GM23338 (cell line): ENCODE data around the gene AGA. TPM values are rescaled to one million over a fixed set of nuclear protein-coding genes. Genes with fewer than 3 reads are reported as not detected.

Experiments
- ATAC-seq: fragments of 200-7000 bp; cut with Tn5 transposase; 3 replicates; pipeline ENCODE4 v1.9.1; 2020
- DNase-seq: peaks from one replicate; pipeline ENCODE4 v3.0.0-alpha.2; 2015; ENCODE audit warnings: low spot score
- H2AFZ ChIP-seq: fragments of 200-600 bp; sonication (generic); 2 replicates; pipeline ENCODE4 v1.8.0; 2016; ENCODE audit warnings: antibody characterized with exemption, mild to moderate bottlenecking, moderate library complexity
- H3F3A ChIP-seq: fragments of 200-600 bp; sonication (generic); replicated peaks from 2 replicates; pipeline ENCODE4 v1.8.0; 2017; ENCODE audit warnings: antibody characterized with exemption, mixed run types, low read depth
- H3K27ac ChIP-seq: fragments of 200-600 bp; sonication (generic); 2 replicates; pipeline ENCODE4 v1.6.1; 2016; ENCODE audit warnings: low read depth
- H3K27me3 ChIP-seq: fragments of 200-600 bp; sonication (generic); 2 replicates; pipeline ENCODE4 v1.8.0; 2016; ENCODE audit warnings: mild to moderate bottlenecking, mixed run types, moderate library complexity; ENCODE audit not compliant: insufficient read depth
- H3K36me3 ChIP-seq: fragments of 200-600 bp; sonication (generic); 2 replicates; pipeline ENCODE4 v1.8.0; 2016; ENCODE audit warnings: mild to moderate bottlenecking; ENCODE audit not compliant: insufficient read depth
- H3K4me1 ChIP-seq: fragments of 200-600 bp; sonication (generic); 2 replicates; pipeline ENCODE4 v1.8.0; 2016; ENCODE audit warnings: mild to moderate bottlenecking, moderate library complexity; ENCODE audit not compliant: insufficient read depth
- H3K4me2 ChIP-seq: fragments of 200-600 bp; sonication (generic); 2 replicates; pipeline ENCODE4 v1.7.1; 2017; ENCODE audit warnings: mixed run types
- H3K4me3 ChIP-seq: fragments of 200-600 bp; sonication (generic); 2 replicates; pipeline ENCODE4 v1.6.1; 2016; ENCODE audit warnings: mixed run types
- H3K79me2 ChIP-seq: fragments of 200-600 bp; sonication (generic); replicated peaks from 2 replicates; pipeline ENCODE4 v1.8.0; 2017; ENCODE audit warnings: mild to moderate bottlenecking; ENCODE audit not compliant: insufficient read depth
- H3K9me2 ChIP-seq: fragments of 200-600 bp; sonication (generic); 2 replicates; pipeline ENCODE4 v1.8.0; 2017; ENCODE audit not compliant: insufficient read depth
- H4K20me1 ChIP-seq: fragments of 200-600 bp; sonication (generic); replicated peaks from 2 replicates; pipeline ENCODE4 v1.8.0; 2017; ENCODE audit warnings: mild to moderate bottlenecking; ENCODE audit not compliant: insufficient read depth
- H3K27ac Mint-ChIP-seq: 2 replicates; pipeline ENCODE4 v1.8.0; 2020; ENCODE audit warnings: inconsistent platforms, mild to moderate bottlenecking, moderate library complexity, mixed read lengths
- H3K27me3 Mint-ChIP-seq: 3 replicates; pipeline ENCODE4 v1.8.0; 2022; ENCODE audit warnings: low read depth, mild to moderate bottlenecking, moderate library complexity, mixed read lengths, inconsistent platforms; ENCODE audit not compliant: insufficient read depth, poor library complexity
- H3K36me3 Mint-ChIP-seq: 3 replicates; pipeline ENCODE4 v1.8.0; 2021; ENCODE audit warnings: low read depth, mild to moderate bottlenecking, inconsistent platforms, moderate library complexity, mixed read lengths
- H3K4me1 Mint-ChIP-seq: 3 replicates; pipeline ENCODE4 v1.8.0; 2020; ENCODE audit warnings: mild to moderate bottlenecking, inconsistent platforms, mixed read lengths
- H3K4me3 Mint-ChIP-seq: 3 replicates; pipeline ENCODE4 v1.8.0; 2021; ENCODE audit warnings: moderate library complexity, mild to moderate bottlenecking, inconsistent platforms, mixed read lengths
- H3K9me3 Mint-ChIP-seq: 3 replicates; pipeline ENCODE4 v1.8.0; 2020; ENCODE audit warnings: moderate library complexity, mild to moderate bottlenecking, inconsistent platforms, mixed read lengths
- CREB1 ChIP-seq: fragments of 250-450 bp; sonication (Bioruptor Pico); IDR thresholded peaks from 2 replicates; pipeline ENCODE4 v1.5.0; 2020; ENCODE audit warnings: low read depth, mild to moderate bottlenecking, moderate library complexity
- EZH2 ChIP-seq: fragments of 200-600 bp; sonication (generic); IDR thresholded peaks from one replicate; pipeline ENCODE4 v1.8.0; 2017; ENCODE audit warnings: antibody characterized with exemption, mild to moderate bottlenecking, low read depth; ENCODE audit not compliant: unreplicated experiment
- EZH2phosphoT487 ChIP-seq: fragments of 200-600 bp; sonication (generic); IDR thresholded peaks from one replicate; pipeline ENCODE4 v1.8.1; 2018; ENCODE audit warnings: antibody characterized with exemption; ENCODE audit not compliant: unreplicated experiment
- JUNB ChIP-seq: IDR thresholded peaks from one replicate; pipeline ENCODE4 v1.6.1; 2016; ENCODE audit warnings: antibody characterized with exemption; ENCODE audit not compliant: unreplicated experiment
- NANOG ChIP-seq: IDR thresholded peaks from 2 replicates; pipeline ENCODE4 v1.6.1; 2016; ENCODE audit warnings: antibody characterized with exemption, borderline replicate concordance
- POLR2AphosphoS5 ChIP-seq: IDR thresholded peaks from 2 replicates; pipeline ENCODE4 v1.6.1; 2016; ENCODE audit warnings: antibody characterized with exemption, low read depth
- ZNF114 ChIP-seq: fragments of 250-450 bp; sonication (Bioruptor Pico); IDR thresholded peaks from 2 replicates; pipeline ENCODE4 v1.5.0; 2020; ENCODE audit warnings: mild to moderate bottlenecking, moderate library complexity
- ZNF331 ChIP-seq: fragments of 250-450 bp; sonication (Bioruptor Pico); IDR thresholded peaks from 2 replicates; pipeline ENCODE4 v1.5.0; 2020; ENCODE audit warnings: low read depth, mild to moderate bottlenecking, moderate library complexity
- polyA plus RNA-seq: library from polyadenylated mRNA; unstranded; fragments of >200 nt; fragmentation: Nextera tagmentation; extraction: Ambion mirVana; gene quantifications from 2 replicates; pipeline ENCODE4 v1.2.1, GENCODE V29; 2016
- total RNA-seq: library from RNA; depleted of rRNA; stranded (reverse); fragments of >200 nt; shearing (Covaris generic); gene quantifications from 2 replicates; pipeline ENCODE4 v1.2.3, GENCODE V29; 2014
- TF ChIP-seq, protein P1 (sequence below): IDR thresholded peaks from 2 replicates; pipeline ENCODE4 v1.6.1; 2016; ENCODE audit warnings: antibody characterized with exemption
- TF ChIP-seq, protein P2 (sequence below): IDR thresholded peaks from one replicate; pipeline ENCODE4 v1.6.1; 2018; ENCODE audit warnings: antibody characterized with exemption; ENCODE audit not compliant: unreplicated experiment
- TF ChIP-seq, protein P3 (sequence below): fragments of 250-450 bp; sonication (Bioruptor Pico); IDR thresholded peaks from 2 replicates; pipeline ENCODE4 v1.5.0; 2020; ENCODE audit warnings: mild to moderate bottlenecking, moderate library complexity
- TF ChIP-seq, protein P4 (sequence below), 2 experiments: fragments of 200-600 bp in 1 of 2; sonication (generic) in 1 of 2; conservative IDR thresholded peaks; 2 replicates each; pipeline versions ENCODE4 v1.5.1 to v1.6.1; 2016 to 2017; ENCODE audit warnings: antibody characterized with exemption in 2 of 2, low read depth in 2 of 2, mild to moderate bottlenecking in 2 of 2, moderate library complexity in 1 of 2

Gene AGA
- total and polyA plus RNA-seq, 2 experiments from 2014 or later = 5.5 to 12.8 TPM

DNA sequence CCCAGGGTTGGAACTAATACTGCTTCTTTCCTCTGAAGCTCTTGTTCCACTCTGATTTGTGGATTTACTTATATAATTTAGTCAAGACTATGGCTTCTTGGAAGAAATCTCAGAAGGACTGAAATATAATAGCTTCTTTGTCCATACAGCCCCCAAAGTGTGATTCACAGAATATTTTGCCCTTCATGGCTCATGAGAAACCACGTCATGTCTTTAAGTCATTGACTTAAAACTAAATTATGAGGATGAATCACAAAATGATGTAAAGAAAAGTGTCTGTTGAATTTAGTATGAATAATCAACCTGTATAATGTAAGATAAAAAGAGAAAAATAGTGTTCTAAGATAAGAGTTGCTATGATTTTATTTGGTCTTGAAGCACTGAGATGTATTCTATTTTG, 43.3 kb upstream of the AGA start:
- no peaks in the 10 kb centered on the region for H3K36me3 Mint-ChIP-seq
- H2AFZ ChIP-seq = no peak overlapping the region
- DNase-seq = no peak

More for the DNA sequence above, 43.3 kb upstream of the AGA start:
- no peak overlapping the region for H3K27ac Mint-ChIP-seq
- no peak for TF ChIP-seq POLR2AphosphoS5
- TF ChIP-seq, protein P1, sequence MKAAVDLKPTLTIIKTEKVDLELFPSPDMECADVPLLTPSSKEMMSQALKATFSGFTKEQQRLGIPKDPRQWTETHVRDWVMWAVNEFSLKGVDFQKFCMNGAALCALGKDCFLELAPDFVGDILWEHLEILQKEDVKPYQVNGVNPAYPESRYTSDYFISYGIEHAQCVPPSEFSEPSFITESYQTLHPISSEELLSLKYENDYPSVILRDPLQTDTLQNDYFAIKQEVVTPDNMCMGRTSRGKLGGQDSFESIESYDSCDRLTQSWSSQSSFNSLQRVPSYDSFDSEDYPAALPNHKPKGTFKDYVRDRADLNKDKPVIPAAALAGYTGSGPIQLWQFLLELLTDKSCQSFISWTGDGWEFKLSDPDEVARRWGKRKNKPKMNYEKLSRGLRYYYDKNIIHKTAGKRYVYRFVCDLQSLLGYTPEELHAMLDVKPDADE = no peak
- no peak for TF ChIP-seq ZNF114 (CRISPR knock-in tag)
- no peak for TF ChIP-seq ZNF331 (CRISPR knock-in tag)
- TF ChIP-seq, protein P2, sequence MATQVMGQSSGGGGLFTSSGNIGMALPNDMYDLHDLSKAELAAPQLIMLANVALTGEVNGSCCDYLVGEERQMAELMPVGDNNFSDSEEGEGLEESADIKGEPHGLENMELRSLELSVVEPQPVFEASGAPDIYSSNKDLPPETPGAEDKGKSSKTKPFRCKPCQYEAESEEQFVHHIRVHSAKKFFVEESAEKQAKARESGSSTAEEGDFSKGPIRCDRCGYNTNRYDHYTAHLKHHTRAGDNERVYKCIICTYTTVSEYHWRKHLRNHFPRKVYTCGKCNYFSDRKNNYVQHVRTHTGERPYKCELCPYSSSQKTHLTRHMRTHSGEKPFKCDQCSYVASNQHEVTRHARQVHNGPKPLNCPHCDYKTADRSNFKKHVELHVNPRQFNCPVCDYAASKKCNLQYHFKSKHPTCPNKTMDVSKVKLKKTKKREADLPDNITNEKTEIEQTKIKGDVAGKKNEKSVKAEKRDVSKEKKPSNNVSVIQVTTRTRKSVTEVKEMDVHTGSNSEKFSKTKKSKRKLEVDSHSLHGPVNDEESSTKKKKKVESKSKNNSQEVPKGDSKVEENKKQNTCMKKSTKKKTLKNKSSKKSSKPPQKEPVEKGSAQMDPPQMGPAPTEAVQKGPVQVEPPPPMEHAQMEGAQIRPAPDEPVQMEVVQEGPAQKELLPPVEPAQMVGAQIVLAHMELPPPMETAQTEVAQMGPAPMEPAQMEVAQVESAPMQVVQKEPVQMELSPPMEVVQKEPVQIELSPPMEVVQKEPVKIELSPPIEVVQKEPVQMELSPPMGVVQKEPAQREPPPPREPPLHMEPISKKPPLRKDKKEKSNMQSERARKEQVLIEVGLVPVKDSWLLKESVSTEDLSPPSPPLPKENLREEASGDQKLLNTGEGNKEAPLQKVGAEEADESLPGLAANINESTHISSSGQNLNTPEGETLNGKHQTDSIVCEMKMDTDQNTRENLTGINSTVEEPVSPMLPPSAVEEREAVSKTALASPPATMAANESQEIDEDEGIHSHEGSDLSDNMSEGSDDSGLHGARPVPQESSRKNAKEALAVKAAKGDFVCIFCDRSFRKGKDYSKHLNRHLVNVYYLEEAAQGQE = no peak
- TF ChIP-seq, protein P3, sequence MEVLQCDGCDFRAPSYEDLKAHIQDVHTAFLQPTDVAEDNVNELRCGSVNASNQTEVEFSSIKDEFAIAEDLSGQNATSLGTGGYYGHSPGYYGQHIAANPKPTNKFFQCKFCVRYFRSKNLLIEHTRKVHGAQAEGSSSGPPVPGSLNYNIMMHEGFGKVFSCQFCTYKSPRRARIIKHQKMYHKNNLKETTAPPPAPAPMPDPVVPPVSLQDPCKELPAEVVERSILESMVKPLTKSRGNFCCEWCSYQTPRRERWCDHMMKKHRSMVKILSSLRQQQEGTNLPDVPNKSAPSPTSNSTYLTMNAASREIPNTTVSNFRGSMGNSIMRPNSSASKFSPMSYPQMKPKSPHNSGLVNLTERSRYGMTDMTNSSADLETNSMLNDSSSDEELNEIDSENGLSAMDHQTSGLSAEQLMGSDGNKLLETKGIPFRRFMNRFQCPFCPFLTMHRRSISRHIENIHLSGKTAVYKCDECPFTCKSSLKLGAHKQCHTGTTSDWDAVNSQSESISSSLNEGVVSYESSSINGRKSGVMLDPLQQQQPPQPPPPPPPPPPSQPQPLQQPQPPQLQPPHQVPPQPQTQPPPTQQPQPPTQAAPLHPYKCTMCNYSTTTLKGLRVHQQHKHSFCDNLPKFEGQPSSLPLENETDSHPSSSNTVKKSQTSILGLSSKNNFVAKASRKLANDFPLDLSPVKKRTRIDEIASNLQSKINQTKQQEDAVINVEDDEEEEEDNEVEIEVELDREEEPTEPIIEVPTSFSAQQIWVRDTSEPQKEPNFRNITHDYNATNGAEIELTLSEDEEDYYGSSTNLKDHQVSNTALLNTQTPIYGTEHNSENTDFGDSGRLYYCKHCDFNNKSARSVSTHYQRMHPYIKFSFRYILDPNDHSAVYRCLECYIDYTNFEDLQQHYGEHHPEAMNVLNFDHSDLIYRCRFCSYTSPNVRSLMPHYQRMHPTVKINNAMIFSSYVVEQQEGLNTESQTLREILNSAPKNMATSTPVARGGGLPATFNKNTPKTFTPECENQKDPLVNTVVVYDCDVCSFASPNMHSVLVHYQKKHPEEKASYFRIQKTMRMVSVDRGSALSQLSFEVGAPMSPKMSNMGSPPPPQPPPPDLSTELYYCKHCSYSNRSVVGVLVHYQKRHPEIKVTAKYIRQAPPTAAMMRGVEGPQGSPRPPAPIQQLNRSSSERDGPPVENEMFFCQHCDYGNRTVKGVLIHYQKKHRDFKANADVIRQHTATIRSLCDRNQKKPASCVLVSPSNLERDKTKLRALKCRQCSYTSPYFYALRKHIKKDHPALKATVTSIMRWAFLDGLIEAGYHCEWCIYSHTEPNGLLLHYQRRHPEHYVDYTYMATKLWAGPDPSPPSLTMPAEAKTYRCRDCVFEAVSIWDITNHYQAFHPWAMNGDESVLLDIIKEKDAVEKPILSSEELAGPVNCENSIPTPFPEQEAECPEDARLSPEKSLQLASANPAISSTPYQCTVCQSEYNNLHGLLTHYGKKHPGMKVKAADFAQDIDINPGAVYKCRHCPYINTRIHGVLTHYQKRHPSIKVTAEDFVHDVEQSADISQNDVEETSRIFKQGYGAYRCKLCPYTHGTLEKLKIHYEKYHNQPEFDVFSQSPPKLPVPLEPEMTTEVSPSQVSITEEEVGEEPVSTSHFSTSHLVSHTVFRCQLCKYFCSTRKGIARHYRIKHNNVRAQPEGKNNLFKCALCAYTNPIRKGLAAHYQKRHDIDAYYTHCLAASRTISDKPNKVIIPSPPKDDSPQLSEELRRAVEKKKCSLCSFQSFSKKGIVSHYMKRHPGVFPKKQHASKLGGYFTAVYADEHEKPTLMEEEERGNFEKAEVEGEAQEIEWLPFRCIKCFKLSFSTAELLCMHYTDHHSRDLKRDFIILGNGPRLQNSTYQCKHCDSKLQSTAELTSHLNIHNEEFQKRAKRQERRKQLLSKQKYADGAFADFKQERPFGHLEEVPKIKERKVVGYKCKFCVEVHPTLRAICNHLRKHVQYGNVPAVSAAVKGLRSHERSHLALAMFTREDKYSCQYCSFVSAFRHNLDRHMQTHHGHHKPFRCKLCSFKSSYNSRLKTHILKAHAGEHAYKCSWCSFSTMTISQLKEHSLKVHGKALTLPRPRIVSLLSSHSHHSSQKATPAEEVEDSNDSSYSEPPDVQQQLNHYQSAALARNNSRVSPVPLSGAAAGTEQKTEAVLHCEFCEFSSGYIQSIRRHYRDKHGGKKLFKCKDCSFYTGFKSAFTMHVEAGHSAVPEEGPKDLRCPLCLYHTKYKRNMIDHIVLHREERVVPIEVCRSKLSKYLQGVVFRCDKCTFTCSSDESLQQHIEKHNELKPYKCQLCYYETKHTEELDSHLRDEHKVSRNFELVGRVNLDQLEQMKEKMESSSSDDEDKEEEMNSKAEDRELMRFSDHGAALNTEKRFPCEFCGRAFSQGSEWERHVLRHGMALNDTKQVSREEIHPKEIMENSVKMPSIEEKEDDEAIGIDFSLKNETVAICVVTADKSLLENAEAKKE = no peak
- TF ChIP-seq JUNB = no peak
- TF ChIP-seq, protein P4, sequence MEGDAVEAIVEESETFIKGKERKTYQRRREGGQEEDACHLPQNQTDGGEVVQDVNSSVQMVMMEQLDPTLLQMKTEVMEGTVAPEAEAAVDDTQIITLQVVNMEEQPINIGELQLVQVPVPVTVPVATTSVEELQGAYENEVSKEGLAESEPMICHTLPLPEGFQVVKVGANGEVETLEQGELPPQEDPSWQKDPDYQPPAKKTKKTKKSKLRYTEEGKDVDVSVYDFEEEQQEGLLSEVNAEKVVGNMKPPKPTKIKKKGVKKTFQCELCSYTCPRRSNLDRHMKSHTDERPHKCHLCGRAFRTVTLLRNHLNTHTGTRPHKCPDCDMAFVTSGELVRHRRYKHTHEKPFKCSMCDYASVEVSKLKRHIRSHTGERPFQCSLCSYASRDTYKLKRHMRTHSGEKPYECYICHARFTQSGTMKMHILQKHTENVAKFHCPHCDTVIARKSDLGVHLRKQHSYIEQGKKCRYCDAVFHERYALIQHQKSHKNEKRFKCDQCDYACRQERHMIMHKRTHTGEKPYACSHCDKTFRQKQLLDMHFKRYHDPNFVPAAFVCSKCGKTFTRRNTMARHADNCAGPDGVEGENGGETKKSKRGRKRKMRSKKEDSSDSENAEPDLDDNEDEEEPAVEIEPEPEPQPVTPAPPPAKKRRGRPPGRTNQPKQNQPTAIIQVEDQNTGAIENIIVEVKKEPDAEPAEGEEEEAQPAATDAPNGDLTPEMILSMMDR (conservative IDR thresholded peaks at IDR 0.05; ENCODE audit: low read depth in 2 of 2) = no peak
- TF ChIP-seq EZH2 = no peak
- TF ChIP-seq NANOG = no peak
- TF ChIP-seq EZH2phosphoT487 = no peak
- no peak for TF ChIP-seq CREB1 (CRISPR knock-in tag)
- no peak overlapping the region for H3K27ac ChIP-seq
- no peak overlapping the region for H3K4me3 Mint-ChIP-seq
- no peaks in the 10 kb centered on the region for H3K27me3 ChIP-seq
- no peaks in the 10 kb centered on the region for H3K9me3 Mint-ChIP-seq
- H3K36me3 ChIP-seq = no peaks in the 10 kb centered on the region
- no peaks in the 10 kb centered on the region for H3F3A ChIP-seq
- H3K4me3 ChIP-seq = no peak overlapping the region
- H4K20me1 ChIP-seq = no peaks in the 10 kb centered on the region
- H3K27me3 Mint-ChIP-seq = peaks cover 4% of the 10 kb centered on the region
- peaks cover 17% of the 10 kb centered on the region for H3K4me1 ChIP-seq
- no peak for ATAC-seq
- H3K4me1 Mint-ChIP-seq = peaks cover 13% of the 10 kb centered on the region
- no peak overlapping the region for H3K4me2 ChIP-seq
- H3K9me2 ChIP-seq = no peaks in the 10 kb centered on the region
- no peaks in the 10 kb centered on the region for H3K79me2 ChIP-seq
